Left colon (tissue), 2 donors: ENCODE data around the gene WDFY3. TPM values are rescaled to one million over a fixed set of nuclear protein-coding genes. Genes with fewer than 3 reads are reported as not detected.
A peak's percentile ranks its signal among the peaks of the same experiment; 100 is the strongest.

Experiments used
- ATAC-seq: fragments of 200-7000 bp; cut with Tn5 transposase; one replicate; pipeline ENCODE4 v1.9.1; 2020; ENCODE audit warnings: mild to moderate bottlenecking, moderate library complexity
- DNase-seq, 2 donors: peaks; one replicate each; pipeline ENCODE4 v3.0.0-alpha.2; 2020
- intact Hi-C, 2 donors: fragments of 100-400 bp; cut with DNase I in 1 of 2; cut with micrococcal nuclease in 1 of 2; formaldehyde crosslinking; loops; one replicate each; pipeline versions ENCODE4 v1.11.2 to v1.14.0; 2022; cut with DNase I, micrococcal nuclease
- total RNA-seq, 2 donors: library from RNA; stranded (reverse); fragmentation: NEBNext Ultra II Directional; extraction: Animal tissue kit (Norgen Biotek cat#: 25700); gene quantifications; one replicate each; pipeline ENCODE4 v1.2.1, GENCODE V29; 2021
- donor health status: DM: no; HTN: no; CAD: no.
- donor health status: DM: yes; HTN: yes; CAD: no.

The WDFY3 gene
- total RNA-seq, 2 donors from 2014 or later = 51.8 to 52.1 TPM

- intact Hi-C loops = no loop called here
- DNase-seq = no peak
- ATAC-seq = no peak
These were observed 11.4 kb downstream of the WDFY3 start for GRCh38 chr4:84954982-84955567.

GRCh38 chr4:84952776-84953175 is 13.7 kb downstream of the WDFY3 start:
- intact Hi-C loops = no loop called here
- DNase-seq (no peak), ATAC-seq (no peak)

- intact Hi-C loops = no loop called here
- DNase-seq (no peak), ATAC-seq (peak; percentile 22)
These were observed 14.5 kb downstream of the WDFY3 start for GRCh38 chr4:84952004-84952403.

- intact Hi-C loops = no loop called here
- ATAC-seq = no peak
- DNase-seq = no peak
These were observed 18.4 kb downstream of the WDFY3 start for GRCh38 chr4:84948056-84948455.

GRCh38 chr4:84944947-84945346 is 21.5 kb downstream of the WDFY3 start:
- intact Hi-C loops = no loop called here
- no peak for ATAC-seq

GRCh38 chr4:84940960-84941359 is 25.5 kb downstream of the WDFY3 start:
- DNase-seq (no peak), ATAC-seq (no peak)
- intact Hi-C loops = no loop called here

More at GRCh38 chr4:84944947-84945346, 21.5 kb downstream of the WDFY3 start:
- no peak for DNase-seq

GRCh38 chr4:84939113-84939512 is 27.4 kb downstream of the WDFY3 start:
- no peak for ATAC-seq
- DNase-seq = no peak
- intact Hi-C loops = no loop called here

GRCh38 chr4:84938316-84938715 is 28.2 kb downstream of the WDFY3 start:
- ATAC-seq (no peak), DNase-seq (no peak)

GRCh38 chr4:84937381-84937977 is 29.0 kb downstream of the WDFY3 start:
- ATAC-seq (no peak), DNase-seq (no peak)
- intact Hi-C loops = no loop called here

More at GRCh38 chr4:84938316-84938715, 28.2 kb downstream of the WDFY3 start:
- intact Hi-C loops = no loop called here

GRCh38 chr4:84936123-84936522 is 30.4 kb downstream of the WDFY3 start:
- no peak for DNase-seq
- no peak for ATAC-seq
- intact Hi-C loops = no loop called here

GRCh38 chr4:84932462-84932861 is 34.0 kb downstream of the WDFY3 start:
- intact Hi-C loops = no loop called here
- DNase-seq (no peak), ATAC-seq (no peak)

GRCh38 chr4:84931961-84932360 is 34.5 kb downstream of the WDFY3 start:
- DNase-seq (no peak), ATAC-seq (no peak)
- intact Hi-C loops = no loop called here

GRCh38 chr4:84931274-84931673 is 35.2 kb downstream of the WDFY3 start:
- ATAC-seq (no peak), DNase-seq (no peak)
- intact Hi-C loops = no loop called here

- ATAC-seq (no peak), DNase-seq (no peak)
- intact Hi-C loops = no loop called here
These were observed 38.4 kb downstream of the WDFY3 start for GRCh38 chr4:84928089-84928488.

- intact Hi-C loops = no loop called here
- DNase-seq (no peak), ATAC-seq (no peak)
These were observed 39.1 kb downstream of the WDFY3 start for GRCh38 chr4:84927428-84927827.

- intact Hi-C loops = no loop called here
- ATAC-seq = no peak
These were observed 40.9 kb downstream of the WDFY3 start for GRCh38 chr4:84925558-84925957.

GRCh38 chr4:84924434-84924833 is 42.1 kb downstream of the WDFY3 start:
- intact Hi-C loops = no loop called here
- DNase-seq (no peak), ATAC-seq (no peak)

More at GRCh38 chr4:84925558-84925957, 40.9 kb downstream of the WDFY3 start:
- no peak for DNase-seq

GRCh38 chr4:84920617-84921016 is 45.9 kb downstream of the WDFY3 start:
- ATAC-seq = no peak
- intact Hi-C loops = no loop called here
- DNase-seq = no peak

- intact Hi-C loops = no loop called here
- no peak for ATAC-seq
- DNase-seq = no peak
These were observed 48.5 kb downstream of the WDFY3 start for GRCh38 chr4:84917869-84918600.

GRCh38 chr4:84917086-84917821 is 49.2 kb downstream of the WDFY3 start:
- ATAC-seq = no peak
- intact Hi-C loops = no loop called here
- no peak for DNase-seq
